Parathyroid adenoma (tissue), 2 donors: ENCODE results near the gene P4HA2.

Experiments used
- H2AFZ ChIP-seq: fragments of 300-600 bp; sonication (generic); one replicate; pipeline ENCODE4 v1.7.0; 2017; ENCODE audit warnings: antibody characterized with exemption, mild to moderate bottlenecking
- H3K27ac ChIP-seq: fragments of 300-600 bp; sonication (generic); one replicate; pipeline ENCODE4 v1.7.0; 2017
- H3K27me3 ChIP-seq: fragments of 300-600 bp; sonication (generic); one replicate; pipeline ENCODE4 v1.7.0; 2017; ENCODE audit warnings: low read length; ENCODE audit not compliant: control insufficient read depth, insufficient read depth
- H3K36me3 ChIP-seq: fragments of 300-600 bp; sonication (generic); one replicate; pipeline ENCODE4 v1.7.0; 2017; ENCODE audit warnings: low read length; ENCODE audit not compliant: control insufficient read depth, insufficient read depth
- H3K4me1 ChIP-seq: fragments of 300-600 bp; sonication (generic); one replicate; pipeline ENCODE4 v1.7.0; 2017; ENCODE audit warnings: control low read depth
- H3K4me2 ChIP-seq: fragments of 300-600 bp; sonication (generic); one replicate; pipeline ENCODE4 v1.7.0; 2017; ENCODE audit warnings: low read length
- H3K4me3 ChIP-seq: fragments of 300-600 bp; sonication (generic); one replicate; pipeline ENCODE4 v1.7.0; 2017; ENCODE audit warnings: low read depth, low read length
- H3K79me2 ChIP-seq: fragments of 300-600 bp; sonication (generic); one replicate; pipeline ENCODE4 v1.7.0; 2017; ENCODE audit warnings: control low read depth
- H3K9ac ChIP-seq: fragments of 300-600 bp; sonication (generic); one replicate; pipeline ENCODE4 v1.7.0; 2017; ENCODE audit warnings: mild to moderate bottlenecking
- H3K9me3 ChIP-seq: fragments of 300-600 bp; sonication (generic); one replicate; pipeline ENCODE4 v1.7.0; 2017; ENCODE audit warnings: low read length; ENCODE audit not compliant: control insufficient read depth
- TF ChIP-seq, protein P1 (sequence below): fragments of 300-600 bp; sonication (generic); IDR thresholded peaks from one replicate; pipeline ENCODE4 v1.7.0; 2017; ENCODE audit warnings: antibody characterized with exemption, mild to moderate bottlenecking
- donor health status: primary hyperparathyroidism.

Gene P4HA2

DNA sequence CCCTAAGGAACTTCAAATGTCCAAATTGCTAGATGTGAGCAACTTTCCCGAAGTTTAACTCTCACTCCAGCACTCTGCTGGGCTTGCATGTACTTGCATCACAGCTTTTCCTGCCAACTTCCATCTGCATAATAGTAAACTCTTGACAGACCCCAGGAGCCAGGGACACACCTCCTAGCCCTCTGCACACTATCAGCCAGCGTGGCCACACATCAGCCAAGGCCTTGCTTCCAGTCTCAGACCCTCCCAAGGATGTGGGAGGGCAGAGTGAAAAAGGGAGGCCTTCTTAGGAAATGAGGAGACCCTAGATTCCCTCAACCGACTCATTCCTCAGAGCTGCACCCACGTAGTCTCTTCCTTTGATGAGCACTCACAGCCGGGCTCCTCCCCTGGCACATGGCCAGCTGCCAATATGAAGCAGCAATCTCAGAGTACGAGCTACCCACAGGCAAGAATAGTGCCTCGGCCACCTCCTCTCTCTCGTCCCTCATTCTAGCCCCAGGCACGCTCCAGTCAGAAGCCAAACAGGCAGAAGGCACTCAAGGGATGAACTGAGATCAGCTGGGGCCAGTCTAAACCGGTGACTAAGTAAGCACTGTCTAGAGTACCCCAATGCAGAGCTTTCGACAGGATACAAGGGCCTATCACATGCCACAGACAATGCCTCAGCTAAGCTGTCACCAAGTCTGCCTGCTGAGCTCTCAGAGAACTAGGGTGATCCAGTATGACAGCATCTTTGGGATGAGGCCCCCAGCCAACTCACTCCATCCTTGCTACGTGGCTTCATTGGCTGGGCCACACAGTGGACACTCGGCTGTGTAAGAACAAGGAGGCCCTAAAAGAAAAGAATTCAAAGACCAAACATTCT lies 2.3 kb downstream of the P4HA2 start:
- peak overlapping the region; percentile 5 for H2AFZ ChIP-seq
- no peaks in the 10 kb centered on the region for H3K9me3 ChIP-seq
- no peaks in the 10 kb centered on the region for H3K36me3 ChIP-seq
- H3K9ac ChIP-seq = no peak overlapping the region
- no peaks in the 10 kb centered on the region for H3K27me3 ChIP-seq
- TF ChIP-seq, protein P1, sequence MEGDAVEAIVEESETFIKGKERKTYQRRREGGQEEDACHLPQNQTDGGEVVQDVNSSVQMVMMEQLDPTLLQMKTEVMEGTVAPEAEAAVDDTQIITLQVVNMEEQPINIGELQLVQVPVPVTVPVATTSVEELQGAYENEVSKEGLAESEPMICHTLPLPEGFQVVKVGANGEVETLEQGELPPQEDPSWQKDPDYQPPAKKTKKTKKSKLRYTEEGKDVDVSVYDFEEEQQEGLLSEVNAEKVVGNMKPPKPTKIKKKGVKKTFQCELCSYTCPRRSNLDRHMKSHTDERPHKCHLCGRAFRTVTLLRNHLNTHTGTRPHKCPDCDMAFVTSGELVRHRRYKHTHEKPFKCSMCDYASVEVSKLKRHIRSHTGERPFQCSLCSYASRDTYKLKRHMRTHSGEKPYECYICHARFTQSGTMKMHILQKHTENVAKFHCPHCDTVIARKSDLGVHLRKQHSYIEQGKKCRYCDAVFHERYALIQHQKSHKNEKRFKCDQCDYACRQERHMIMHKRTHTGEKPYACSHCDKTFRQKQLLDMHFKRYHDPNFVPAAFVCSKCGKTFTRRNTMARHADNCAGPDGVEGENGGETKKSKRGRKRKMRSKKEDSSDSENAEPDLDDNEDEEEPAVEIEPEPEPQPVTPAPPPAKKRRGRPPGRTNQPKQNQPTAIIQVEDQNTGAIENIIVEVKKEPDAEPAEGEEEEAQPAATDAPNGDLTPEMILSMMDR = no peak
- H3K79me2 ChIP-seq = peaks cover 5% of the 10 kb centered on the region
- H3K27ac ChIP-seq = no peak overlapping the region
- peaks cover 15% of the 10 kb centered on the region for H3K4me1 ChIP-seq
- no peak overlapping the region for H3K4me2 ChIP-seq
- no peak overlapping the region for H3K4me3 ChIP-seq

DNA sequence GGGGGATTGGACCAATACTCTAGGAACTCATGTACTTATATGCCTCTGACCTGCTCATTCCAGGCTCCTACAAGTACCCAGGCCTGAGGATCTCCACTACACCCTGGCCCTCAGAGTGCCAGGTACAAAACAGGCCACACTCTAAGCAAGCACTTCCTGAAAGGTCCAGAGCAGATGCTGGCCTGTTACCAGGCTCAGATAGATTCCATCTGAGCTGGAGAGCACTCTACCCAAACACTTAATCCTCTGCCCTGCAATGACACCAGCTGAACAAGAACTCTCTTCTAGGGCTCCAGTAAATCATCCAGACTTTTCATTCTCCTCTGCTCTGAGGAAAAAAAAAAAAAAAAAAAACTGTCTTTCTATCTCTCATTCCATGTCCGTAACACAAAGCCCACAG lies 2.9 kb downstream of the P4HA2 start:
- H3K27ac ChIP-seq = no peak overlapping the region

DNA sequence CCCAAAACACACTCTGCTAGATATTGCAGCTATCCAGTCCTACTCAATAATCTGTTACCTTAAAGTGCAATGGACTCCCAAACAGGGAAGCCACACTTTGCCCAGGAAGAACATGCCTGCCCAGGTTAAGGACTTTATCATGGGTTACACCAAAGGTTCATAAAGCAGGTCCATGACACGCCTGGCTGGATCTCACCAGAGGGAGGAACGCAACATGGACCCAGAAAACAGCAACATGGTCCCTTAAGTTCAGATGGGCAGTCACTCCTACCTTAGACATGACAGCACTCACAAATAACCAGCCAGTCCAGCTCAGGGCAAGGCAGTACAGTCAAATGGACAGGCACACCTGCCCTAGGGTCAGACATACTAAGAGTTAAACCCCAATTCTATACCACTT lies 3.8 kb downstream of the P4HA2 start:
- TF ChIP-seq, protein P1 = no peak
- H2AFZ ChIP-seq = no peak overlapping the region
- H3K27me3 ChIP-seq = no peaks in the 10 kb centered on the region
- H3K4me3 ChIP-seq = no peak overlapping the region
- H3K9ac ChIP-seq = no peak overlapping the region
- H3K9me3 ChIP-seq = no peaks in the 10 kb centered on the region
- no peak overlapping the region for H3K4me2 ChIP-seq
- H3K79me2 ChIP-seq = peaks cover 5% of the 10 kb centered on the region
- H3K27ac ChIP-seq = no peak overlapping the region
- H3K4me1 ChIP-seq = peaks cover 15% of the 10 kb centered on the region
- no peaks in the 10 kb centered on the region for H3K36me3 ChIP-seq

More for the DNA sequence above, 2.9 kb downstream of the P4HA2 start:
- Histone ChIP-seq H3K4me2 (no peak overlapping the region), H3K36me3 (no peaks in the 10 kb centered on the region), H3K27me3 (no peaks in the 10 kb centered on the region), H3K79me2 (peaks cover 5% of the 10 kb centered on the region), H3K9me3 (no peaks in the 10 kb centered on the region), H2AFZ (no peak overlapping the region), H3K4me3 (no peak overlapping the region), H3K4me1 (peaks cover 15% of the 10 kb centered on the region), H3K9ac (no peak overlapping the region)
- TF ChIP-seq, protein P1 = no peak

DNA sequence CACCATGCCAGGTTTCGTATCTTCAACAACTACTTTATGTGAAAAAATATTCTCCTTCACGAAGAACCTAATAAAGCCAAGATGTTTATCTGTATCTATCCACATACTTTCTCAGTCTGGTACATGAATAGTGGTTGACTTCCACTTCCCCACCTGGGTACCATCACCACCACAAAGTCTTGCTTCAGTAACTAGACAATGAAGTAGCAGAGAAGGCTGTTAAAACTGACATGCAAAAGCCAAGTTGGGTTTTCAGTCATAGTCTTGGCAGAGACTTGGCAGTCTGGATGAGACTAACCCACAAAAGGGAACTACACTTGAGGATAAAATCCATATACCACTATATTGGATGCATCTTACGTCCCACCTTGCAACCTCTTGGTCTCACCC lies 5.0 kb downstream of the P4HA2 start:
- no peak overlapping the region for H3K4me3 ChIP-seq
- no peaks in the 10 kb centered on the region for H3K9me3 ChIP-seq
- TF ChIP-seq, protein P1 = no peak
- H3K36me3 ChIP-seq = no peaks in the 10 kb centered on the region
- no peak overlapping the region for H2AFZ ChIP-seq
- no peaks in the 10 kb centered on the region for H3K27me3 ChIP-seq
- H3K79me2 ChIP-seq = peaks cover 5% of the 10 kb centered on the region
- no peak overlapping the region for H3K4me2 ChIP-seq
- peaks cover 15% of the 10 kb centered on the region for H3K4me1 ChIP-seq
- no peak overlapping the region for H3K9ac ChIP-seq
- no peak overlapping the region for H3K27ac ChIP-seq
